Activated naive CD4-positive, alpha-beta T cell treated with anti-CD3 and anti-CD28 coated beads, Interleukin-2, amount 50 U/mL, for 24 hours (primary cell): ENCODE data around the gene KLHL29.
"Not testable (repeated sequence)": the region's sequence is repeated elsewhere in the genome, so short reads cannot be mapped to it uniquely, and the experiment has no call there.

ENCODE experiments used
- H3K27ac Mint-ChIP-seq: one replicate; pipeline ENCODE4 v1.8.0; 2021; ENCODE audit warnings: mild to moderate bottlenecking, mixed read lengths
- H3K27me3 Mint-ChIP-seq: one replicate; pipeline ENCODE4 v1.8.0; 2021; ENCODE audit warnings: mixed read lengths
- H3K36me3 Mint-ChIP-seq: one replicate; pipeline ENCODE4 v1.8.0; 2021; ENCODE audit warnings: mixed read lengths
- H3K4me1 Mint-ChIP-seq: one replicate; pipeline ENCODE4 v1.8.0; 2021; ENCODE audit warnings: mixed read lengths
- H3K4me3 Mint-ChIP-seq: one replicate; pipeline ENCODE4 v1.8.0; 2021; ENCODE audit warnings: mild to moderate bottlenecking, mixed read lengths
- H3K9me3 Mint-ChIP-seq: one replicate; pipeline ENCODE4 v1.8.0; 2021; ENCODE audit warnings: mixed read lengths

The KLHL29 gene

GRCh38 chr2:23712756-23713151 is 327.8 kb downstream of the KLHL29 start:
- Mint-ChIP-seq H3K4me3 (no peak overlapping the region), H3K36me3 (peaks cover 13% of the 10 kb centered on the region), H3K9me3 (no peaks in the 10 kb centered on the region), H3K27ac (no peak overlapping the region), H3K4me1 (no peaks in the 10 kb centered on the region), H3K27me3 (no peaks in the 10 kb centered on the region)

GRCh38 chr2:23713351-23713750 is 328.4 kb downstream of the KLHL29 start:
- Mint-ChIP-seq H3K4me1 (no peaks in the 10 kb centered on the region), H3K4me3 (no peak overlapping the region), H3K36me3 (peaks cover 16% of the 10 kb centered on the region), H3K27me3 (no peaks in the 10 kb centered on the region), H3K27ac (no peak overlapping the region), H3K9me3 (no peaks in the 10 kb centered on the region)

GRCh38 chr2:23718931-23719700 is 334.1 kb downstream of the KLHL29 start:
- no peak overlapping the region for H3K27ac Mint-ChIP-seq

GRCh38 chr2:23719716-23720115 is 334.7 kb downstream of the KLHL29 start:
- no peaks in the 10 kb centered on the region for H3K4me1 Mint-ChIP-seq
- H3K27me3 Mint-ChIP-seq: no peaks in the 10 kb centered on the region
- H3K36me3 Mint-ChIP-seq: peaks cover 37% of the 10 kb centered on the region
- H3K27ac Mint-ChIP-seq: no peak overlapping the region
- no peak overlapping the region for H3K4me3 Mint-ChIP-seq
- peaks cover 10% of the 10 kb centered on the region for H3K9me3 Mint-ChIP-seq

More at GRCh38 chr2:23718931-23719700, 334.1 kb downstream of the KLHL29 start:
- Mint-ChIP-seq H3K27me3 (no peaks in the 10 kb centered on the region), H3K36me3 (peaks cover 34% of the 10 kb centered on the region), H3K4me1 (no peaks in the 10 kb centered on the region), H3K9me3 (peaks cover 10% of the 10 kb centered on the region), H3K4me3 (no peak overlapping the region)

- Mint-ChIP-seq H3K4me3 (no peak overlapping the region), H3K9me3 (peaks cover 10% of the 10 kb centered on the region), H3K27ac (no peak overlapping the region), H3K27me3 (no peaks in the 10 kb centered on the region), H3K36me3 (peaks cover 47% of the 10 kb centered on the region), H3K4me1 (no peaks in the 10 kb centered on the region)
These were observed 335.9 kb downstream of the KLHL29 start for GRCh38 chr2:23720705-23721453.

DNA sequence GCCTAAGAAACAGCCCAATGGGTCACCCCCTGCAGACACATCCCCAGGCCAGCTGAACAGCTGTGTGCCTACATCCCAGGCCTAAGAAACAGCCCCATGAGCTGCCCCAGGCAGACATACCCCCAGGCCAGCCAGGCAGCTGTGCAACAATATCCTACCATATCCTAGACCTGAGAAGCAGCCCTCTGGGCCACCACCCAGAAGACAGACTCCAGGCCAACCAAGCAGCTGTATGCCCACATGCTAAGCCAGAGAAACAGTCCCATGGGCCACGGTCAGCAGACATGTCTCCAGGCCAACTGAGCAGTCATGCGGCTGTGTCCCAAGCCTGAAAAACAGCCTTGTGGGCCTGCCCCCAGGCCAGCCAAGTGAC is 336.5 kb downstream of the KLHL29 start:
- Mint-ChIP-seq H3K27ac (no peak overlapping the region), H3K4me3 (no peak overlapping the region), H3K36me3 (peaks cover 50% of the 10 kb centered on the region), H3K27me3 (no peaks in the 10 kb centered on the region), H3K9me3 (peaks cover 10% of the 10 kb centered on the region), H3K4me1 (no peaks in the 10 kb centered on the region)

DNA sequence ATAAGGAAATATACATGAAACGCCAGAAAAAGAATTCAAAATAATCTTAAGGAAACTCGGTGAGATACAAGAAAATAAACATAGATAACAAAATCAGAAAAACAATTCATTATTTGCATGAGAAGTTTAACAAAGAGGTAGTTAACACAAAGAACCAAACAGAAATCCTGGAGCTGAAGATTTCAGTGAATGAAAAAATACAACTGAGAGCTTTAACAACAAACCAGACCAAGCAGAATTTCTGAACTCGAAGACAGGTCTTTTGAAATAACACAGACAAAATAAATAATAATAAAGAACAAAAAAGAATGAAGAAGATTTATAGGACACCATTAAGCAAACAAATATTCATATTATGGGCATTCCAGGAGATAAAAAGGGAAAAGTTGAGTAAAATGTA is 337.3 kb downstream of the KLHL29 start:
- H3K36me3 Mint-ChIP-seq: peaks cover 52% of the 10 kb centered on the region

DNA sequence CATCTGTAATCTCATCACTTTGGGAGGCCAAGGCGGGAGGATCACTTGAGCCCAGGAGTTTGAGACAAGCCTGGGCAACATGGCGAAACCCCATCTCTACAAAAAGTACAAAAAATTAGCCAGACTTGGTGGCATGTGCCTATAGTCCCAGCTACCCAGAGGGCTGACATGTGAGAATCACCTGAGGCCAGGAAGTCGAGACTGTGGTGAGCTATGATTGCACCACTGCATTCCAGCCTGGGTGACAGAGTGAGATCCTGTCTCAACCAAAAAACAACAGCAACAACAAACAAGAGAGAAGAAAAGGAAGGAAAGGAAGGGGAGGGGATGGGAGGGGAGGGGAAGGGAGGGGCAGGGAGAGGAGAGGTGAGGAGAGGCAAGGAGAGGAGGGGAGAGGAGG is 338.1 kb downstream of the KLHL29 start:
- not testable (repeated sequence) for H3K4me3 Mint-ChIP-seq, H3K4me1 Mint-ChIP-seq, H3K27me3 Mint-ChIP-seq, H3K27ac Mint-ChIP-seq
- H3K9me3 Mint-ChIP-seq: peaks cover 10% of the 10 kb centered on the region
- H3K36me3 Mint-ChIP-seq: peaks cover 53% of the 10 kb centered on the region

More for the DNA sequence above, 337.3 kb downstream of the KLHL29 start:
- H3K4me3 Mint-ChIP-seq: no peak overlapping the region
- no peak overlapping the region for H3K27ac Mint-ChIP-seq
- no peaks in the 10 kb centered on the region for H3K27me3 Mint-ChIP-seq
- peaks cover 10% of the 10 kb centered on the region for H3K9me3 Mint-ChIP-seq
- no peaks in the 10 kb centered on the region for H3K4me1 Mint-ChIP-seq

DNA sequence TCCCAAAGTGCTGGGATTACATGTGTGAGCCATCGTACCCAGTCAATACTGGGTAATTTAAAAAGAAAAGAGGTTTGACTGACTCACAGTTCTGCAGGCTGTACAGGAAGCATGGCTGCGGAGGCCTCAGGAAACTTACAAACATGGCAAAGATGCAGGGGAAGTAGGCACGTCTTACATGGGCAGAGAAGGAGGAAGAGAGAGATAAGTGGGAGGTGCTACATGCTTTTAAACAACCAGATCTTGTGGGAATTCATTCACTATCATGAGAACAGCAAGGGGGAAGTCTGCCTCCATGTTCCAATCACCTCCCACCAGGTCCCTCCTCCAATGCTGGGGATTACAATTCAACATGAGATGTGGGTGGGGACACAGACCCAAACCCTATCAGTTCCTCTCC is 349.4 kb downstream of the KLHL29 start:
- no peaks in the 10 kb centered on the region for H3K27me3 Mint-ChIP-seq
- H3K27ac Mint-ChIP-seq: no peak overlapping the region
- no peaks in the 10 kb centered on the region for H3K4me1 Mint-ChIP-seq
- H3K36me3 Mint-ChIP-seq: peaks cover 52% of the 10 kb centered on the region
- H3K9me3 Mint-ChIP-seq: no peaks in the 10 kb centered on the region
- H3K4me3 Mint-ChIP-seq: no peak overlapping the region

DNA sequence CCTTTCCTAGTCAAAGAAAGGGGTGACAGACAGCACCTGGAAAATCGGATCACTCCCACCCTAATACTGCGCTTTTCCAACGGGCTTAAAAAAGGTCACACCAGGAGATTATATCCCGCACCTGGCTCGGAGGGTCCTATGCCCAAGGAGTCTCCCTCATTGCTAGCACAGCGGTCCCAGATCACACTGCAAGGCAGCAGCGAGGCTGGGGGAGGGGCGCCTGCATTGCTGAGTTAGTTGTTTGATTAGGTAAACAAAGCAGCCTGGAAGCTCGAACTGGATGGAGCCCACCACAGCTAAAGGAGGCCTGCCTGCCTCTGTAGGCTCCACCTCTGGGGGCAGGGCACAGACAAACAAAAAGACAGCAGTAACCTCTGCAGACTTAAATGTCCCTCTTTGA is 351.8 kb downstream of the KLHL29 start:
- not testable (repeated sequence) for H3K27ac Mint-ChIP-seq, H3K27me3 Mint-ChIP-seq, H3K4me1 Mint-ChIP-seq, H3K9me3 Mint-ChIP-seq, H3K4me3 Mint-ChIP-seq
- H3K36me3 Mint-ChIP-seq: peaks cover 46% of the 10 kb centered on the region

DNA sequence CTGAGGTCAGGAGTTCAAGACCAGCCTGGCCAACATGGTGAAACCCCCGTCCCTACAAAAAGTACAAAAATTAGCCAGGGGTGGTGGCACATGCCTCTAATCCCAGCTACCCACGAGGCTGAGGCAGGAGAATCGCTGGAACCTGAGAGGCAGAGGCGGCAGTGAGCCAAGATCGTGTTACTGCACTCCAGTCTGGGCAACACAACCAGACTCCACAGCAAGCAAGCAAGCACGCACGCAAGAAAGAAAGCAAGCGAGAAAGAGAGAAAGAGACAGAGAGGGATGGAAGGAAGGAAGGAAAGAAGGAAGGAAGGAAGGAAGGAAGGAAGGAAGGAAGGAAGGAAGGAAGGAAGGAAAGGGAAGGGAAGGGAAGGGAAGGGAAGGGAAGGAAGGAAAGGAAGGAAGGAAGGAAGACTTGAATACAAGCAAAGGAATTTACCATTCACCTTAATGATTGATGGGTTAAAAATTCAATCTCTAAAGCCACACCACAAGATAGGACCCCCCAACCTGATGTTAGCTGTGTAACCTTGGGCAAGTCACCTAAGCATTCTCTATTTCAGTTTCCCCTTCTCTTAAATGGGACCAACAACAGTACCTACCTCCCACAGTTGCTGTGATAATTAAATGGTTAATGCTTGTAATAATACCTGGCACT is 360.2 kb downstream of the KLHL29 start:
- peaks cover 12% of the 10 kb centered on the region for H3K36me3 Mint-ChIP-seq
- no peaks in the 10 kb centered on the region for H3K9me3 Mint-ChIP-seq
- H3K4me3 Mint-ChIP-seq: no peak overlapping the region
- no peaks in the 10 kb centered on the region for H3K27me3 Mint-ChIP-seq
- H3K4me1 Mint-ChIP-seq: no peaks in the 10 kb centered on the region
- no peak overlapping the region for H3K27ac Mint-ChIP-seq

DNA sequence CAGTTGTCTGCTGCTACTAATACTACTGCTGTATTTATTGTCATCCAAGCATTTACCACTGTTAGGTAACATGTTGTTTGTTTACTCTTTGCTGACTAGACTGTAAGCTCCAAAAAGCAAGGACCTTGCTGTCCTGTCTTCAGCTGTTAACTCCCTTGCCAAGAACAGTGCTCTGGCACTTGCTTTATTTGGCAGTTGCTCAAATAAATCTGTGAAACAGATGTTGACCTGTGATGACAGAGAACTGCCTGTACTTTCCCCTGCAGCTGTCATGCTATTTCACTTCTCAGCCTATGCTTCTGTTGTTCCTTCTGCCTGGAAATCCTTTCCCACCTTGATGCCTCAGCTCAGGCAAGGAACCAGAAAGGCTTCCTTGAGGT is 360.7 kb downstream of the KLHL29 start:
- H3K36me3 Mint-ChIP-seq: peaks cover 12% of the 10 kb centered on the region

GRCh38 chr2:23746141-23746863 is 361.3 kb downstream of the KLHL29 start:
- H3K4me3 Mint-ChIP-seq: no peak overlapping the region
- H3K36me3 Mint-ChIP-seq: peaks cover 12% of the 10 kb centered on the region
- H3K27me3 Mint-ChIP-seq: no peaks in the 10 kb centered on the region
- no peaks in the 10 kb centered on the region for H3K9me3 Mint-ChIP-seq
- H3K4me1 Mint-ChIP-seq: no peaks in the 10 kb centered on the region
- H3K27ac Mint-ChIP-seq: no peak overlapping the region

More for the DNA sequence above, 360.7 kb downstream of the KLHL29 start:
- Mint-ChIP-seq H3K27me3 (no peaks in the 10 kb centered on the region), H3K4me3 (no peak overlapping the region), H3K27ac (no peak overlapping the region), H3K4me1 (no peaks in the 10 kb centered on the region), H3K9me3 (no peaks in the 10 kb centered on the region)

GRCh38 chr2:23751747-23752265 is 366.8 kb downstream of the KLHL29 start:
- Mint-ChIP-seq H3K36me3 (peaks cover 18% of the 10 kb centered on the region), H3K9me3 (no peaks in the 10 kb centered on the region), H3K27me3 (no peaks in the 10 kb centered on the region), H3K27ac (no peak overlapping the region), H3K4me1 (no peaks in the 10 kb centered on the region), H3K4me3 (no peak overlapping the region)

- Mint-ChIP-seq H3K4me3 (no peak overlapping the region), H3K4me1 (peaks cover 6% of the 10 kb centered on the region), H3K27me3 (no peaks in the 10 kb centered on the region), H3K9me3 (no peaks in the 10 kb centered on the region), H3K27ac (no peak overlapping the region), H3K36me3 (peaks cover 23% of the 10 kb centered on the region)
These were observed 368.5 kb downstream of the KLHL29 start for GRCh38 chr2:23753291-23754010.
